Colon (tissue), 2 donors: Measurements from ENCODE around the gene CAV3.

Experiments
- FAIRE-seq: peaks from 2 replicates; lab custom pipeline; 2012; peaks lifted over from hg19 to GRCh38; lab: Jason Lieb, UNC
- donor health status: control.
- donor health status: control.

Gene CAV3

GRCh38 chr3:8762607-8763377 lies 29.2 kb downstream of the CAV3 start:
- FAIRE-seq, result no peak

DNA sequence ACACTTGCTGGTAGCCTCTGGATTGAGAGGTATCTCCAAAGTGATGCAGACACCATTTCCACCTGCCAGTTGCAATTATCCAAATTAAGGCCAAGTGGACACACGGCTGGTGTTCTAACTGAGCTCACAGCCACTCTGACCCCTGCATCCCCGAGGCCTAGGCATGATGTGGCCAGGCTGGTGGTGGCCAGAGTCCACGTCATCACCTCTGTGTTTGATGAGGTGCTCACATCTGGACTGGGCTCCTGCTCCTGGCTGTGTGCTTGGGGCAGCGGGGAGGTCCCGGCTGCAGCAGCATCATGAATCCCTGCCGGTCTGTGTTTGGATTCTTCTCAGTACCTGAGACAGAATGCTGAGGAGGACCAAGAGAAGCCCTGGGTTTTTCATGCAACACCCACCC lies 30.9 kb downstream of the CAV3 start:
- FAIRE-seq, result no peak

- FAIRE-seq, result no peak
These were observed 31.9 kb downstream of the CAV3 start for GRCh38 chr3:8765528-8765927.

GRCh38 chr3:8766148-8766547 lies 32.5 kb downstream of the CAV3 start:
- FAIRE-seq, result no peak

- FAIRE-seq, result no peak
These were observed 33.7 kb downstream of the CAV3 start for GRCh38 chr3:8767256-8767666.

GRCh38 chr3:8767667-8768363 lies 34.2 kb downstream of the CAV3 start:
- no peak for FAIRE-seq

DNA sequence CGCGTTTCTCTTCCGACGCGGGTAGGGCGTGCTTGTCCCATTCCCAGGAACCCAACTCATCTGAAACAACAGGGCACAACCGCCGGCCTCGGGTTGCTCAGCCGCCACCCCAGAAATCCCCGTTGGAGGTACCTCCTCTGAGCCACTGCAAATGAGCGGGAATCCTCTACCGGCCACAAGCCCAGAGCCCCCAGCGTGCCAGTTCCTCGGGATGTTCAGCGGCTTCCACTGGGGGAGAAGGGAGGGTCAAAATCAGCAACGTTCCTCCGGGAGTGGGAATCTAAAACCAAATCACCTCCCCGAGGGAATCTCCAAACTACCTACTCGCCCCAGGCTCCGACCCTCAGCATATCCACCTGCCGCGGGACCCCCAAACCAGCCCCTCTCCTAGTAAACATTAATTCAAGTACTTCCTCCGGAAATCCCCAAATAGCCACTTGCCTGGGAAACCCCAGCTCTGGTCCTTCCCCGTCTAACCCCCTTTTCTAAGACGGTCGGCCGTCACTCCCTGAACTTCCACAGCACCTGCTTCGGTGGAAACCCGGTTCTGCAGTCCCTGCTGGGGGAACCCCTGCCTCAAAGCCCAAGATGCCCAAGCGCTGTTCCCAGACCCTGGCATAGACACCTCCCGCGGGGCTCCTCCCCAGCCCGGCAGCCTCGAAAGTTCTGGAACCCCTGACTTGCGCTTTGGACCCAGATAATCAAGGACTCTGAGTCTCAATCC lies 34.9 kb downstream of the CAV3 start:
- FAIRE-seq, result no peak

DNA sequence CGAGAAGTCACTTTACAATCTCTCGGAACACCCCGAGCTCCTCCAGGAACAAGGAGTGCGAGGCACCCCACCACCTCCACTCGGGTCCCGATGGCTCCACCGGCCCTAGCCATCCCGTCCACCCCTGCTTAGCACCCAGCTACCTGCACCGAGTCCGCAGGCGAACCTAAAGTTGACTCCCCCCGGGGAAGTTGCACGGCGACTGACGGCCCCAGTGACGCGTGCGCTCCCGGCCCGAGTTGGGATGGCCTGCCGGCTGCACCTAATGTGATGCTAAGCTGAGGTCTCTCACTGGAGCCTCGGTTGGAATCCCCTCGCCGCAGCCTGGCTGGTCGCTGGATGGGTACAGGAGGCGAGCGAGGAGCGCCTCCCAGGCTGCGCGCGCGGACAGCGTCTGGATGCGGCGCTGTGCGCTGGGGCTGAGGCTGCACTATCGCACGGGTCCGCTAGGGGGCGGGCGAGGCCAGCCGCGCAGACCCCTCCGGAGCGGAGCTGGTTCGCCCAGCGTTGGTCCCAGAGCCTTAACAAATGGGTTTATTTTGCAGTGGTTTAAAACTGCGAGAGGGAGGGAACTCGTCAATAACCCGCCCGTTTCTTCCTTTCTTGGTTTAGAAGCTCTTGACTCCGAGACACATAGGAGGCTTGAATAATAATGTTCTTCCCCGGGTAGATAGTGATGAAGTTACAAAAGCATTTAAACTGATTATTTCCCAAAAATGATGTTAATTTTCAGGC lies 35.7 kb downstream of the CAV3 start, which contains the start of gene OXTR:
Gene OXTR (minus strand): TSS at position 526 of the 735 bp plus-strand sequence. CDS start 1,426 bp downstream, outside the sequence.
- no peak for FAIRE-seq

DNA sequence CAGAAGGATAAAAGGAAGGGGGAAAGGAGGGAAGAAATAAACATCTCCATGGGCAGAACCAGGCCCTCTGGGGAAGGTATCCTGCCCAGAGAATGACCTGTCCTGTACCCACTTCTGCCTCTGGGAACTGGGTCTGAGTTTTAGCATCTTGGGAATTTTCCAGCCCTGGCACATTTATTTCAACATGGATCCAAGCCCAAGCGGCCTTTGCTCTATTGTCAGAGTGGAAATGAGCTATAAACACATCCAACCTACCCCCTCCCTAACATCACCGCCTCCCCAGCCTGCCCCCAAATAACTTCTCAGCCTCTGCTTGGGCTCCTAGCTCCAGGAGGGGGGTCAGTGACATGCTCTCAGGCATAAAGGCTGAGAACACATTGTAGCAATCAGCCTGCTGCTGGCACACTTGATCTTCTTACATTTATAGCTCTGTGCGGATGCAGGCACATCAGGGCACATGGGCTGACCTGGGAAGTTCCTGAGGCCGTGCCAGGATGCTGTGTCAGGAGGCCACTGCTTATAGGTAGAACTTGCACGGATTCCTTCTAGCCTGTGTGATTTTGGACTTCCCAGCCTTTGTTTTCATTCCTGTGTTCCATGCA lies 40.4 kb downstream of the CAV3 start:
- FAIRE-seq, result no peak

GRCh38 chr3:8775181-8775580 lies 41.6 kb downstream of the CAV3 start:
- FAIRE-seq, result no peak

DNA sequence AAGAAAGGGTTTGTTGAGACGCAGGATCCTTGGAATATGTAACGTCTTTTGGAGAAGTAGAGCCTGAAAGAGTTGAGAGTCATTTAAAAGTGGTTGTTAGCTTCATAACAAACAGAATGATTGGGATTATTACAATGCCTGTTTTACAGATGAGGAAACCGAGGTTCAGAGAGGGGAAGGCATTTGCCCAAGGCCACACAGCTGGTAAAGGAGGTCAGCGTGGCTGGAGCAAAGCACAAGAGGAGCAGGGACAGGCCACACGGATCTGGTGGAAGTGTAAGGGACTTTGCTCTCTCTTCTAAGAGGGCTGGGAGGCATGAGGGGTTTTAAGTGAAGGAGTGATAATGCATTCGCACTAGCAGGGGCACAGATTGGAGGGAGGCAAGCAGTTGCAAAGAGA lies 42.0 kb downstream of the CAV3 start:
- FAIRE-seq, result no peak

DNA sequence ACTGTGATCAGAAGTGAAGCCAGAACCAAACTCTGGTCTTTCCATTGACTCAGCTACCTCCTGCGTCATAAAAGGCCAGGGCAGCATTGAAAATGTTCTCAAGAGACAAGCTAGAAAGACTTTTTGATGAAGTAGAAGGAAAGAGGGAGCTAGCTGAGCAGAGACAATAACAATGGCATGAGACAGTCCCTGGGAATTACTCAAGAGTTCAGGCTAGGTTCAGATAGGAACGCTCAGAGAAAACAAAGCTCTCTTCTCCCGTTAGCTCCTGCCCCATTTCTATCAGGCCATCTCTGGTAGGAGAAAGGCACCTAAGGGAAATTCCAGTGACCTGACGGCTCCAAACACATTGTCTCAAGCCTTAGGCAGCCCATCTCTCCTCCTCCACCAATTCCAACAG lies 42.8 kb downstream of the CAV3 start:
- no peak for FAIRE-seq

DNA sequence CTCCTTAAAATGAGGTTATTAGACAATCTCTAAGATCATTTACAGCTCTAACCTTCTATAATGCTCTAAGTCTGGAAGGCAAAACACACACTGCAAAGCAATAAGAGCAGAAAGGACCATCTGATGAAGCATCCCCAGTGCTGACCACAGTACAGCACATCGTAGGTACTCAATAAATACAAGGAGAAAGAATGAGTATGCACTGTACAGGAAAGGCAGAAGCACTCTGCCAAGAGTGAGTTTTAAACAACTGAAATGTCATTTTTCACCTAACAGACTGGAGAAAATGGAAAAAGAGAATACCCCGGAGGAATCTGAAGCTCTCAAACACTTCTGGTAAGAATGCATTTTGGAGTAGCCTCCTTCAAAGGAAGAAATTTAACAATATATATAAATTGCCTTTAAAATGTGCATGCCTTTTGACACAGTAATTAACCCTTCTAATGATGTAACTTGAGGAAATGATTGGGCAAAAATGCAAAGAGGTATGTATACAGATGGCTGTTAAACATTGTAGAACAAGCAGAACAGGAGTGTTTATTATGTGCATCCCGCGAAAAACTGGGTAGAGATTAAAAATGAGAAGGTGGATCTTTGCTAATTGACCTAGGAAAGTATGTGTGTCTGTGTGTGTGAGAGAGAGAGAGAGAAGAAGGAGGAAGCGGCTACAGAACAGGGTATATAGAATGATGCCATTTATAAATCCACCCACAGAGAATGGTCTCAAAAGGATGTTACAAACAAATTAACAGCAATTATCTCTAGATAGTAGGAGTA lies 43.8 kb downstream of the CAV3 start:
- no peak for FAIRE-seq

- no peak for FAIRE-seq
These were observed 44.3 kb downstream of the CAV3 start for GRCh38 chr3:8777978-8778267.

- no peak for FAIRE-seq
These were observed 44.9 kb downstream of the CAV3 start for GRCh38 chr3:8778475-8778874.

- FAIRE-seq, result no peak
These were observed 46.7 kb downstream of the CAV3 start for GRCh38 chr3:8780279-8780678.

DNA sequence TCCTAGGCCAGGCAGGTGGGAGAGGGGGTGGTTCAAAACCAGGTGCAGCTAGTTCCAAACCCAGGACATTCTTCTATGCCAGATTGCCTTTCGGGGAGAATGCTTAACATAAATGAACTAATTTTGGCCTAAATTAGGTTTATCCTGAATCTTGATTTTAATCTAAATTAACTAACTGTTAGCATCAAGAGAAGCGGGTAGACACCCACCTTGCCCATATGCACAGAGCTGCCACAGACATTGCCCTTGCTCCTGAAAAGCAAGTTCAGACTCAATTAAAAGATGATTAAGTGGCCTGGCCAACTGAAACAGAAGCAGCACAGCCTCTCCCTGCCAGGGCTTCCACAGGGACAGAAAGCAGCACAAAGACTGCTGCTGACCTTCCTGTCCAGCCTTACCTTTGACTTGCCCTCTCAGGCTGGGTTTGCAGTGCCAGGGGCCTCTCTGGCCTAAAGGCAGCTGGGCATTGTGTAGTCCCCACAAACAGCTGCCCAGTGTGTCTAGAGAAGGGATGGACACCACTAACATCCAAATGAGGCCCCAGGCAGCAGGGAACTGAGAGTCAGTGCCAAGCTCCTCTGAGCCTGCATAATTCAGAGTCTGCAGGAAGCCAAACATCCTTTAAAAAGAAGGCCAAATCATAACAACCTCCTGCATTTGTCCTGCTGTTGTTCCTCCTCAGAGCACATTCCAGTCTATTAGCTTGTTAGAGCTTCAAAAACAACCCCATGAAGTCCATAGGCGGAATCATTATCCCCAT lies 51.3 kb downstream of the CAV3 start:
- FAIRE-seq, result no peak

GRCh38 chr3:8790529-8790928 lies 56.9 kb downstream of the CAV3 start:
- no peak for FAIRE-seq

DNA sequence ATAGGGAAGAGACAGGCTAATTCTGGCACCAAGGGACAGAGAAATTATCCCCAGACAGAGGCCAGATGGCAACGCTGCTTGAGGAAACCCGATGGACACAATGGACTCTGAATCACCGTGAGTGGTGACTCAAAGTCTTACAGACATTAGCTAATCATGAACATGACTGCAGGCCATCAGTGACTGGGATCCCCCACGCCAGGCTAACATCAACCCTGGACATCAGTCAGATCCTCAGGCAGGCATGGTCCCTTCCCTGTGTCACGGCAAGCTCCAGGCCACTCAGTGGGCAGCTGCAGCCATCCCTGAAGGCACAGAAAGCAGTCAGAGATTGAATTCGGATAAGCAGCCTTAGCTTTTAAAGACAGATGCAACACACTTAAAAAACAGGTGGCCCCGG lies 59.6 kb downstream of the CAV3 start:
- no peak for FAIRE-seq

DNA sequence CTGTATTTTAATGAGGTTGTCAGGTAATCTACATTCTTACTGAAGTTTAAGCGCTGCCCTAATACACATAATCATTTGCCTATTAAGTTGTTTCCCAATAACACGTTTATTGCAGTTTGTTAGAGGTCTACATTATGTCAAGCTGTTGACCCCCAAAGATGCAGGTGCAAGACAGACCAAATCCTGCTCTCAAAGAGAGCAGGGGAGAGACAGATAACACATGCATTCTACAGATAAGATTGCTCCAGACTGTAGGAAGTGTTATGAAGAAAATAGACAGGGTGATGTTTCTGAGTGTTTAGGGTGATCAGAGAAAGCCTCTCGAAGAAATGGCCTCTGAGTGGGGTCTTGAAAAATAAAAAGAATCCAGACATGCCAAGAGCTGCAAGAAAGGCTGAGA lies 60.6 kb downstream of the CAV3 start:
- FAIRE-seq, result no peak
